ENCODE measurements around the gene DOK7.
"Not testable (repeated sequence)": the region's sequence is repeated elsewhere in the genome, so short reads cannot be mapped to it uniquely, and the experiment has no call there.

The DOK7 gene

GRCh38 chr4:3502941-3503936 lies 40.1 kb downstream of the DOK7 start:
- DNase-seq (ENCODE audit: low read depth, low spot score), result no peak

GRCh38 chr4:3505231-3505630 lies 42.1 kb downstream of the DOK7 start:
- no peak for DNase-seq (ENCODE audit: low read depth, low spot score)

GRCh38 chr4:3508542-3508941 lies 45.4 kb downstream of the DOK7 start:
- DNase-seq (ENCODE audit: low read depth, low spot score), result no peak

GRCh38 chr4:3510481-3510880 lies 47.4 kb downstream of the DOK7 start:
- DNase-seq (ENCODE audit: low read depth, low spot score), result no peak

GRCh38 chr4:3511187-3511586 lies 48.1 kb downstream of the DOK7 start:
- no peak for DNase-seq (ENCODE audit: low read depth, low spot score)

GRCh38 chr4:3511601-3512000 lies 48.5 kb downstream of the DOK7 start:
- DNase-seq (ENCODE audit: low read depth, low spot score), result not testable (repeated sequence)

DNA sequence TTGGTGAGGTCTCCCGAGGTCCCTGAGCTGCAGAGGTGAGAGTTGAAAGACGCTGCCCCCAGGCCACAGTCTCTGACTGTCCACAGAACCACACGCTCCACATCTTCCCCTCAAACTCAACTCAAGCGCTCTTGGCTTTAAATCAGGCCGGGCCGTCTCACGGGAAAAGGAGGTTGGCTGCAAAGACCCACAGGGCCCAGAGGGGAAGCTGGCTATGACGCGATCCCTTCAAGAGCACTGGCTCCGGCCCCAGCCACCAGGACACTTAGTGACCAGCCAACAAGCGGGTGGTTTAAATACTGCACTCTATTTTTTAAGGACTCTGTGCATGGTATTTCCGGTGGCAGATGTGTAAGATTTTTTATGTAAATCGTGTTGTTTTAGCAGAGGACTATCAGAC lies 49.2 kb downstream of the DOK7 start:
- DNase-seq (ENCODE audit: low read depth, low spot score), result no peak

- no peak for DNase-seq (ENCODE audit: low read depth, low spot score)
Measured at GRCh38 chr4:3512719-3513118, 49.6 kb downstream of the DOK7 start.

DNA sequence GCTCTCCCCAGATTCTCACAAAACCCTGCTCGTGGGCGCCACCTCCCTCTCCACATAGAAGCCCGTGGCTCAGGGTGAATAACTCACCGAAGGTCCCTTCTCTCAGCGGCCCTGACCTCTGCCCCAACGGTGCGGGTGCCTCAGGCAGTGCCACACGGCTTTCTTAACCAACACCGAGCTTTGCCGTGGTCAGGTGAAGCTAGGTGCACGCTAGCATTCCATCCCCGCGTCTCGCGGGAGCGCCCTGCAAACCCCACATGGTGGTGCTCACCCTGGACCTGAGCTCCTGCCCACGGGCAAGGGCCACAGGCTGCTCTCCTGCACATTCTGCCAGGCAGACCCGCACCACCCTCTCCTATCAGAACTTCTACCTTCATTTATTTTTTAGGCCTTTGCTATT lies 50.7 kb downstream of the DOK7 start:
- DNase-seq (ENCODE audit: low read depth, low spot score), result no peak

- DNase-seq (ENCODE audit: low read depth, low spot score), result peak; percentile 45
Measured at GRCh38 chr4:3514221-3514780, 51.2 kb downstream of the DOK7 start.

- no peak for DNase-seq (ENCODE audit: low read depth, low spot score)
Measured at GRCh38 chr4:3514806-3515501, 51.8 kb downstream of the DOK7 start.

DNA sequence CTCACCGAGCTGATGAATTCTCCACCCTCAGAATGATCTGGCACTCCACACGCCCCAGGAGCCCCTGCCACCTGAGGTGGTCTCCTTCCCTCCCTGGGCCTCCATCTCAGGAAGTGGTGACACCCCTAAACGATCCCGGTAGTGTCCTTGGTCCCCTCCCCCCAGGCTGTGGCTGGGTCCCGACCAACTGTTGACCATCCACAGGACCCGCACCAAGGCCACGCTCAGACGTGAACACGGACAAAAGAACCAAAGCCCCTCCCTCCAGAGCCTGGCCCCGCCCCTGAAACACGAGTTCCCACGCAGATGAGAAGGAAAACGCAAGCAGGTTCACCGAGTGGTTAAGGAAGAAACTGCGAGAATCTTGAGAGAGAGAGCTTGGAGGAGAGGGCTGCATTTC lies 52.5 kb downstream of the DOK7 start:
- no peak for DNase-seq (ENCODE audit: low read depth, low spot score)

DNA sequence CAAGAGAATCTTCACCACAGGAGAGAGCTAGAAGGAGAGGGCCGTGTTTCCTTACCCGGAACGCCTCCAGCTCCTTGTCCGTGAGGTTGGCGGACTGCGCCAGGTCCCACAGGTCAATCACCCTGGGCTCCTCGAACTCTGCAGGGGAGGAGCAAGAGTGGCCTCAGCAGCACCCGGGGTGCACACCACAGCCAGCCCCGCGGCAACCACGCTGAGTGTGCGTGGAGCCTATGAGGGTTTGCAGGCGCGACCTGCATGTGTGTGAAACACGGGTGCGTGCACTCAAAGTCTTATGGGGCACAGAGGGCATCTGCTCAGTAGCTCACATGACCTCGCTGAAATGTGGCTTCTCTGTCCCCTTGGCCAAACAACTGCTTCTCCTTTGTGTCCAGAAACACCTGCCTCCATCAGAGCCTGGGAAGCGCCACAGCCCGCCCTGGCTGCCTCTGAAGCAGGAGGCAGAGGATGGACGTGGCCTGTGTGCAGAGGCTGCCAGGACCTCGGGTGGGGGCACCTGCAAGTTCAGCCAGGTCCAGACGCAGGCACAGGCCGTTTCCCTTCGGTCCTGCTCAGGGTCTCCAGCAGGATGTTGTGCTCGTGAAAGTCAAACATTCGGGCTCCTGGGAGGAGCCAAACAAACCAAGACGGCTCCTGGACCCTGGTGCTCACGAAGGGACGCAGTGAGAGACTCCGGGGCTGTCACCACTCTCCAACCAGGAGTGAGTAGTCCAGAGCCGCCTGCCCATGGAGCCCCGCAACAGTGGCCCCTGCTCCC lies 53.1 kb downstream of the DOK7 start:
- DNase-seq (ENCODE audit: low read depth, low spot score), result no peak

GRCh38 chr4:3516836-3517730 lies 54.0 kb downstream of the DOK7 start:
- no peak for DNase-seq (ENCODE audit: low read depth, low spot score)

- DNase-seq (ENCODE audit: low read depth, low spot score), result no peak
Measured at GRCh38 chr4:3517731-3518510, 54.8 kb downstream of the DOK7 start.

- DNase-seq (ENCODE audit: low read depth, low spot score), result no peak
Measured at GRCh38 chr4:3518511-3518880, 55.4 kb downstream of the DOK7 start.

DNA sequence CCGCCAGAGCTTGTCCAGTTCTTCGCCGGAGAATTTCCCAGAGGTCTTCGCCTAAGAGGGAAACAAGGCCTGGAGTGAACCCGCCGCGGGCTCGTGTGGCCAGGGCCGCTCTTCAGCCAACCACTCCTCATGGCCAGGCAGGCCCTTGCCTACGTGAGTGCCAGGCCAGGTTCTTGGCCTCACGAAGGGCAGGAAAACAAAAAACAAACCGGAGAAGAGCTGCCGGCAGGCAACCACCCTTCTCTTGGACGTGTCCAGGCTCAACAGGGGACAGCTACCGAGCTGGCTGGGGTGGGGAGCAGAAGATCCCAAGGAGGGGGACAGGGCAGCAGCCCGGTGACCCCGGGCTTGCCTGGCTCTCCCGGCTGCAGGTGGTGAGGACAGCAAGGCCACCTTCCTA lies 55.8 kb downstream of the DOK7 start:
- no peak for DNase-seq (ENCODE audit: low read depth, low spot score)

GRCh38 chr4:3519468-3520264 lies 56.6 kb downstream of the DOK7 start:
- no peak for DNase-seq (ENCODE audit: low read depth, low spot score)

GRCh38 chr4:3520276-3520675 lies 57.2 kb downstream of the DOK7 start:
- DNase-seq (ENCODE audit: low read depth, low spot score), result no peak
